ENCODE measurements around the gene FAM83B.
"Not testable (repeated sequence)": the region's sequence is repeated elsewhere in the genome, so short reads cannot be mapped to it uniquely, and the experiment has no call there.

Gene FAM83B

DNA sequence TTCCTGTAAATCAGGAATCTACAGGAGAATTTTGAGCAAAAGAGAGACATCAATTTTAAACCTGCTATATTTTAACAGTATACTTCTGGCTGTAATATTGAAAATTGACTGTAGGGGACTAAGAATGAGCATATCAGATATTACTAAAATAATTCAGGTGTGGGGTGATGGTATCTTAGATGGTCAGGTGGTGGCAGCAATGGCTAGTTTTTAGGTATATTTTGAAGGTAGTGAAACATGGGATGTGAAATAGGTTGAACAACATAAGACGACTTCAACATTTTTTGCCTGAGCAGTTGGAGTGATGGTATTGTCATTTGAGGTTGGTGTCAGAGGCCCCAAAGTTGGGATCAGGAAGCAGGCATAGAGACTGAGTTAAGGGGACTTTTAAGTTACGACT, 32.1 kb downstream of the FAM83B start:
- TF ChIP-seq, protein P1, sequence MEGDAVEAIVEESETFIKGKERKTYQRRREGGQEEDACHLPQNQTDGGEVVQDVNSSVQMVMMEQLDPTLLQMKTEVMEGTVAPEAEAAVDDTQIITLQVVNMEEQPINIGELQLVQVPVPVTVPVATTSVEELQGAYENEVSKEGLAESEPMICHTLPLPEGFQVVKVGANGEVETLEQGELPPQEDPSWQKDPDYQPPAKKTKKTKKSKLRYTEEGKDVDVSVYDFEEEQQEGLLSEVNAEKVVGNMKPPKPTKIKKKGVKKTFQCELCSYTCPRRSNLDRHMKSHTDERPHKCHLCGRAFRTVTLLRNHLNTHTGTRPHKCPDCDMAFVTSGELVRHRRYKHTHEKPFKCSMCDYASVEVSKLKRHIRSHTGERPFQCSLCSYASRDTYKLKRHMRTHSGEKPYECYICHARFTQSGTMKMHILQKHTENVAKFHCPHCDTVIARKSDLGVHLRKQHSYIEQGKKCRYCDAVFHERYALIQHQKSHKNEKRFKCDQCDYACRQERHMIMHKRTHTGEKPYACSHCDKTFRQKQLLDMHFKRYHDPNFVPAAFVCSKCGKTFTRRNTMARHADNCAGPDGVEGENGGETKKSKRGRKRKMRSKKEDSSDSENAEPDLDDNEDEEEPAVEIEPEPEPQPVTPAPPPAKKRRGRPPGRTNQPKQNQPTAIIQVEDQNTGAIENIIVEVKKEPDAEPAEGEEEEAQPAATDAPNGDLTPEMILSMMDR (IDR thresholded peaks at IDR 0.05; ENCODE audit: insufficient read depth, low read length, poor library complexity, severe bottlenecking): no peak
- H3K27me3 ChIP-seq (replicated peaks; ENCODE audit: control insufficient read depth, insufficient read depth, low read length): no peaks in the 10 kb centered on the region
- DNase-seq (ENCODE audit: extremely low read depth, insufficient read length): no peak
- H3K4me3 ChIP-seq (replicated peaks; ENCODE audit: low read depth, low read length): no peak overlapping the region
- H3K36me3 ChIP-seq (ENCODE audit: control insufficient read depth, insufficient read depth, low read length): no peaks in the 10 kb centered on the region

DNA sequence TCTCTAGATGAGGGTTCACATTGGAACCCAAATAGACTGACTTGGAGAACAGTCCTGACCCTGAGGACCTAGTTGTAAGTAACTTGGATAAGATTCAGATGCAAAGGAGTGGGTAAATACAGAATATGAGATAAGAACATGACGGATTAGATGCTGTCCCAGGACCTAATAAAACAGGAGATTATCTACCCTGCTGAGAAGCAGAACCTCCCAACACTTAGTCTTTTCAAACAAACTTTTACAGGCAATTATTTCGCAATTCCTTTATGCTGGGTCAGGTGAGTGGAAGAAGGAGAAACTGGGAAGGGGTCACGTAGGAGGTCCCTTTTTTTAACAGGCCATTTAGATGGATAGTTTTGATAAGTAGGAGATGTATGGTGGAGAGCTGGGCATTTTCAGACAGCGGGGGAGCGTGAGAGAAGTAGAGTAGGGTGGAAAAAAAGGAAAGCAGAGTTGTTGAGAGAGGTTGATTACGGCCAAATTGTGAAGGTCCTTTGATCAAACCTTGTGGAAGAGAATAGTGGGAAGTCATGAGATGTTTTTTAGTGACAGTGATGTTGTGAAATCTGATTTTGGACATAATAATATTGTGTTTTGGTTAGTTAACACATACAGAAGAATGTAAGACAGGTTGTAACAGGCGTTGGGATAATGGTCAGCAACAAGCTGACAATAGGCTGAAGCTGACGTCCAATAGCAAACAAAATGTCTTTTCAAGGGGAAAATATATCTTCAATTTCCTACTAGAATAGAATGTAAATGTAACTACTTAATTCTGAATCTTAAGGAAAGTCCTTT, 32.8 kb downstream of the FAM83B start:
- Histone ChIP-seq H3K27me3 (replicated peaks; ENCODE audit: control insufficient read depth, insufficient read depth, low read length) (no peaks in the 10 kb centered on the region), H3K4me3 (replicated peaks; ENCODE audit: low read depth, low read length) (no peak overlapping the region), H3K36me3 (ENCODE audit: control insufficient read depth, insufficient read depth, low read length) (no peaks in the 10 kb centered on the region)
- TF ChIP-seq, protein P1 (IDR thresholded peaks at IDR 0.05; ENCODE audit: insufficient read depth, low read length, poor library complexity, severe bottlenecking): no peak
- no peak for DNase-seq (ENCODE audit: extremely low read depth, insufficient read length)

DNA sequence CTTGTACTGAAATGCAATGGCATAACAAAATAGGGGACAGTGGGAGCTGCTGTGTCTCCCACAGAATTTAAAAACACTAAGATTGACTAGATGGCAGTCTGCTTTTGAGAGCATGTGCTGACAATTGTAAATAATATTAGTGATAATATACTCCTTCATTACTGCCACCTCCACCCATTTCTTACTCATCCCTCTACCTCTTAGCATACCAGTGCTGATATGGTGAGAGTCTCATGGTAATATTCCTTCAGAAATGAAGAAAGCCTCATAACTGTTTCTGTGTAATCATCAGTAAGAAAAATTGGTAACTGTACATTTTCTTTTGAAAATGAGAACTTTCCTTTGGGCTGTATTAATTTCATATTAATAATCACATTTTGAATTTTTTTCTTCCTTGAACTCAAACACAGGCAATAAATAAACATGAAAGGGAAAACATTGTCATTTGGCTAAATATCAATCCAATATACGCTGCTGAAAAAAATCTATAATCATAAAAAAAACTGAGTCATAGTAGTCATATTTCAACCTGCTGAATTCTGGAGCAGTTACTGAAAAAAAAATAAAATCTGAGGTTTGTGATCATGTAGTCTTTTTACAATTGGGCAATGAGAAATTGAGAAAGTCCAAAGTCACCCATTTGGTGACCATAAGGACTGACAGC, 34.6 kb downstream of the FAM83B start:
- TF ChIP-seq, protein P1 (IDR thresholded peaks at IDR 0.05; ENCODE audit: insufficient read depth, low read length, poor library complexity, severe bottlenecking): no peak
- no peak overlapping the region for H3K4me3 ChIP-seq (replicated peaks; ENCODE audit: low read depth, low read length)
- H3K27me3 ChIP-seq (replicated peaks; ENCODE audit: control insufficient read depth, insufficient read depth, low read length): no peaks in the 10 kb centered on the region
- no peak for DNase-seq (ENCODE audit: extremely low read depth, insufficient read length)
- no peaks in the 10 kb centered on the region for H3K36me3 ChIP-seq (ENCODE audit: control insufficient read depth, insufficient read depth, low read length)

- not testable (repeated sequence) for DNase-seq (ENCODE audit: extremely low read depth, insufficient read length); H3K4me3 ChIP-seq (replicated peaks; ENCODE audit: low read depth, low read length); H3K27me3 ChIP-seq (replicated peaks; ENCODE audit: control insufficient read depth, insufficient read depth, low read length); H3K36me3 ChIP-seq (ENCODE audit: control insufficient read depth, insufficient read depth, low read length)
Observed at GRCh38 chr6:54881891-54882290, 35.3 kb downstream of the FAM83B start.

DNA sequence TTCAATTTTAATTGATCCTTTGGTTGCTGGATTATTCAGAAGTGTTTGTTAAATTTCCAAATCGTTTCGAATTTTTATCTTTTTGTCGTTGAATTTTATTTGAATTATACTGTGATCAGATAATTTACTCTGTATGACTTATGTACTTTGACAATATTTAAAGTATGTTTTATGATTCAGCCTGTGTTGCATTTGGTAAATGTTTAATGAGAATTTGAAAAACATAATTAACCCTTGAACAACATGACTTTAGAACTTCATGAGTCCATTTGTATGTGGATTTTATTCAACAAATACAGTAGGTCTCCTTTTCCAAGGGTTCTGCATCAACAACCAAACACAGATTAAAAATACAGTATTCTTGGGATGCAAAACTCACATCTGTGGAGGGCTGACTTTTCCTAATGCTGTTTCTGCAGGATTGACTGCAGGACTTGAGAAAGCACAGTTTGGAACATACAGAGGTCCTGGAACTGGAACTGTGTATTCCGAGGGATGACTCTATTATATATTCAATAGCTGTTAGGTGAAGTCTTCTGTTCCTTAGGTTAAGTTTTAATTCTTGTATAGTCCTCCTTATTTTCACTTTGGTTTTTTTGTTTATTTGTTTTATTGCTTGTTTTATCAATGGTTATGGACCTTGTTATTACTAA, 40.5 kb downstream of the FAM83B start:
- no peak overlapping the region for H3K4me3 ChIP-seq (replicated peaks; ENCODE audit: low read depth, low read length)
- H3K27me3 ChIP-seq (replicated peaks; ENCODE audit: control insufficient read depth, insufficient read depth, low read length): no peaks in the 10 kb centered on the region
- TF ChIP-seq, protein P1 (IDR thresholded peaks at IDR 0.05; ENCODE audit: insufficient read depth, low read length, poor library complexity, severe bottlenecking): no peak
- H3K36me3 ChIP-seq (ENCODE audit: control insufficient read depth, insufficient read depth, low read length): no peaks in the 10 kb centered on the region
- DNase-seq (ENCODE audit: extremely low read depth, insufficient read length): no peak

DNA sequence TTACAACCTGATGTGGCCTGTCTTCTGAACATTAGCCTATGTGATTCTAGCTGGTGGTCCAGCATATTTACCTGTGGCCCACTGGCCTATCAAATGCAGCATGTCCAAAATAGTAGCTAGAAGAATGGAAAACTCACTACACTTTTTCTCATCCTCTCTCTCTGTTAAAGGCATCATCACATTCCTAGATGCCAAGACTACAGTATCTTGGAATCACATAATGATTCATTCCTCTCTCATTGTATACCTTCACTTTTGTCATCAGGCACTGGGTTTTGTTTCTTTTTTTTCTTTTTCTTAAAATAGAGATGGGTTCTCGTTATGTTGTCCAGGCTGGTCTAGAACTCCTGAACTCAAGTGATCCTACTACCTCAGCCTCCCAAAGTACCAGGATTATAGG, 45.0 kb downstream of the FAM83B start:
- DNase-seq (ENCODE audit: extremely low read depth, insufficient read length): no peak

More for the DNA sequence above, 45.0 kb downstream of the FAM83B start:
- Histone ChIP-seq H3K4me3 (replicated peaks; ENCODE audit: low read depth, low read length) (no peak overlapping the region), H3K36me3 (ENCODE audit: control insufficient read depth, insufficient read depth, low read length) (no peaks in the 10 kb centered on the region), H3K27me3 (replicated peaks; ENCODE audit: control insufficient read depth, insufficient read depth, low read length) (no peaks in the 10 kb centered on the region)
- TF ChIP-seq, protein P1 (IDR thresholded peaks at IDR 0.05; ENCODE audit: insufficient read depth, low read length, poor library complexity, severe bottlenecking): no peak
